ENCODE results near the gene GLP2R.
"Not testable (repeated sequence)": the region's sequence is repeated elsewhere in the genome, so short reads cannot be mapped to it uniquely, and the experiment has no call there.

Gene GLP2R
- 0 reads per million in 2 donors for total RNA-seq

- DNase-seq, result no peak
Measured at GRCh38 chr17:9825641-9826150, at the start of gene GLP2R. Gene GLP2R, plus strand, starts transcription at chr17:9825924. Its CDS starts 140 bp downstream, at chr17:9826064.

GRCh38 chr17:9776911-9777310 lies 48.8 kb upstream of the GLP2R start:
- no peak for DNase-seq

- no peak for DNase-seq
Measured at GRCh38 chr17:9780552-9780951, 45.2 kb upstream of the GLP2R start.

DNA sequence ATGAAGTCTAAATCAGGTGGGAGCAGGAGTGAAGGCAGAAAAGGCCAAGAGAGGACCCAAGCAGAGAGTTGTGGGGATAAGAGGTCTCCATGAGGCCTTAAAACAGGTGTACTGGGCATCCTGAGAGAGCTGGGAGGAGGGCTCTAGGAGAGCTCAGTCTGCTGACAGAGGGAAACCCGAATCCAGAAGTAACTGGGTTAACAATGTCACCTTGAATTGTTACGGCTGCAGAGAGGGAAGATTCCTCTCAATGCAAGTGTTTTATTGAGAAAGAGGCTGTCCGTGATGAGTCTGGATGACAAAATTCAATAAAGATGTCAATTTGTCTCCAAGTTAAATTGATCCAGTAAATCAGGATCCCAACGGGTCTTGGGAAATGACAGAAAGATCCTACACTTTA lies 42.7 kb upstream of the GLP2R start:
- no peak for DNase-seq

DNA sequence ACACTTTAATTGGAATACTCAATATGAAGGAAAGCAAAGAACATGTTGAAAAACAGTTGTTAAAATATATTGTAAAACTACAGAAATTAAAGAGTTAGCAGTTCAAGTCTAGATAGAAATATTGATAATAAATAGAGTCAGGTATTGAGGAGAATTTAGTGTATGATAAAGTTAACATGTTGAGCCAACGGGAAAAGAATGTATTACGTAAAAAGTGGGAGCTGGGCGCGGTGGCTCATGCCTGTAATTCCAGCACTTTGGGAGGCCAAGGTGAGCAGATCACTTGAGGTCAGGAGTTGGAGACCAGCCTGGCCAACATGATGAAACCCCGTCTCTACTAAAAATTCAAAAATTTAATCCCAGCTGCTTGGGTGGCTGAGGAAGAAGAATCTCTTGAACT lies 42.3 kb upstream of the GLP2R start:
- DNase-seq, result not testable (repeated sequence)

DNA sequence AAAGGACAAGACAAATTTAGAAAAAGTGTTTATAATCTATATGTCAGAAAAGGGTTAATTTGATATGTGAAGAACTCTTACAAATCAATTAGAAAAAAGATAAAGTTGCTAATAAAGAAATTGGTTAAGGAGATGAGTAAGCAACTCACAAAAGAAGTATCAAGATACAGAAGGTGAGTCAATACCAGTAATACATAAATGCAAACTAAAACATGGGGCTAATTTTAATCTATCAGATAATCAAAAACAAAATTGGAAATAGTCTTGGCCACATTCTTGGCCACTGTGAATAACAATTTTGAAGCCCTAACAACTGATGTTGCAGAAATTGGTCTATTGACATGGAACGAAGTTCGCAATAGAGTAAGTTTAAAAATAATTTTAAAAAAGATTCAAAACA lies 41.2 kb upstream of the GLP2R start:
- no peak for DNase-seq

GRCh38 chr17:9788601-9789000 lies 37.1 kb upstream of the GLP2R start:
- no peak for DNase-seq

DNA sequence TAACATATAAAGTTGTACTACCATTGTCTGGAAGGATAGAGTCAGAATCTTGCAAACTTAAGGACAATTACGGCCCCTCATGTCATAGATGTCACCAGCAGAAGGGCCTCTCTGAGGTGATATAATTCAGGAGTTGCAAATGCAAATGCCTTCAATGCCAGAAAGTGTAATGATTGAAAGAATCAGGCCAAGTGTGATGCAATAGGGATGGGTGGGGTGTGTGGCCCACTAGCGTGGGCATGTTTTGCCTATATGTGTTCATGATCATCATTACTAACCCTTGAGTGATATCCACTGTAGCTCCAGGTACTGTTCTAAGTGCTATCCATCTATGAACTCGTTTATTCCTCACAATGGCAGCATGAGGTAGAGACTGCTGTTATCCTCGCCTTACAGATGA lies 35.4 kb upstream of the GLP2R start:
- DNase-seq, result no peak

- DNase-seq, result no peak
Measured at GRCh38 chr17:9790889-9791876, 34.5 kb upstream of the GLP2R start, which contains the start of gene DHRS7C. Gene DHRS7C, minus strand, starts transcription at chr17:9791592. Its CDS starts 308 bp downstream, at chr17:9791284.

DNA sequence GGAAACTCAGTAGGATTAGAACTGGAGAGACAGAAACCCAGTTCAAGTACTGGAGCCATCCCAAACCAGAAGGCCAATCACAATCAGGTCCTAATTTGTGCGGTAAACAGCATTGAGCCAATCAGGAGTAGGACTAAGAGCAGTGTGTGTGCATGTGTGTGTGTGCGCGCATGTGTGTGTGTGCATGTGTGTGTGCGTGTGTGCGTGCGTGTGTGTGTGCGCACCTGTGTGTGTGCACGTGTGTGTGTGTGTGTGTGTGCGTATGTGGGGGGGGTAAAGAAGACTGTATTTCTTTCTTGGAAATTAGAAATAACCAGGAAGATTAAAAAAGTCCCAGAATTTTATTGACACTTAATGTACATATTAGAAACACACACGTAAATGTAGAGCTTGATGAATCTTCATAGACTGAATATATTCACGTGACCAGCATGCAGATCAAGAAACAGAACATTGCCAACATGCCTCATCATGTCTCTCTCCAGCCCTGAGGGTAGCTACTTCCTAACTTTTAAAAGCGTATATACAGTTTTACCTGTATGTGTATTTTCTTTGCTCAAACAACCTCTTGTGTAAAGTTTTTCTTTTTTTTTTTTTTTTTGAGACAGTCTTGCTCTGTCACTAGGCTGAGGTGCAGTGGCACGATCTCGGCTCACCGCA lies 33.4 kb upstream of the GLP2R start:
- DNase-seq, result no peak

DNA sequence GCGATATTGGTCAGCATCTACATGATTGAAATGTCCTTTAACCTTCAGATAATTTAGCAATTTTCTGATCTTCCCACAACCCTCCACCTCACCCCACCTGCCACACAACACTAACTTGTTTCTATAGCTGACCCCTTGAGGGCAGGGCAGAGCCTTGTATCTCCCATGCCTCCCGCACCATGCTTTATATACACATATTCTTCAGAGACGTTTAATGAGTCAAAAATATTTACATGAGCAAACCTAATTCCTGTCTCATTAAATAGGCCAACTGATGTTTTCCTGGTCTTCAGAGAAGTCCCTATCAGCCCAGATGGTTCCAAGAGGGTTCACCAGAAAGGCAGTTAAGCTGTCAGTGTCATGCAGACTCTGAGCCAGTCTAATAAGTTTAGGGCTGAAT lies 27.7 kb upstream of the GLP2R start:
- no peak for DNase-seq

DNA sequence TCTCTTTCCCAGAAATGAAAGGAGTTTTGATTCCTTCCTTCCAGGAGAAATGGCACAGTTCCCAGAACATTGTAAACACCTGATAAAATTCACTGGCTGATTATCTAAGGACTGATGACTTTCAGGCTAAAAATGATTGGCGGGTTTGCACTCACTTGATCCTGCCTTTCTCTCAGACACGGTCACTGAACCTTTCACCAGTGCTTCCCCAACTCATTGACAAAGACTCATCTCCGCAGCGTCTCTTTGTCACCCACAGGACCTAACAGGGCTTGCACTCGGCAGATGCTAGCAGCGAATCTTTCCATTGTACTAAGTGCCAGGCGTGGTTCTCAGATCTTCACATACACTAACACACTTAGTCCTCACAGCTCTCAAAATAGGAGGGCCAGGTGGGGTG lies 27.0 kb upstream of the GLP2R start:
- DNase-seq, result no peak

DNA sequence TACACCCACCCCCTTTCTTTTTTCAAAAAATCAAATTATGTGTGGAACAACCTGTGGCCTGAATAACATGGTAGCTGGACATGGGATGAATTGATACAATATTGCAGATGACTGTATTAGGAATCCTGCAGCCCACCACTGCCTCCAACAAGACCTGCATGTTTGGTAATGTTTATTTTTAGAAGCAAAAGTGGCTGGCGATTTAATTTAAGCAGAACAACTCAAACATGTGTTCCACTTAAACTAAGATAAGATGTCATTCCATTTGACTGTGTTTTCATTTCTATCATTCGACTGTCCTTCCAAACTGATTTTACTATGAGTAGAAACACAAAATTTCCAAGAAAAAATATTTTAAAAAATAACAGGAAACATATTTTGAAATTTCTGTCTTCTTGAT lies 24.2 kb upstream of the GLP2R start:
- no peak for DNase-seq

DNA sequence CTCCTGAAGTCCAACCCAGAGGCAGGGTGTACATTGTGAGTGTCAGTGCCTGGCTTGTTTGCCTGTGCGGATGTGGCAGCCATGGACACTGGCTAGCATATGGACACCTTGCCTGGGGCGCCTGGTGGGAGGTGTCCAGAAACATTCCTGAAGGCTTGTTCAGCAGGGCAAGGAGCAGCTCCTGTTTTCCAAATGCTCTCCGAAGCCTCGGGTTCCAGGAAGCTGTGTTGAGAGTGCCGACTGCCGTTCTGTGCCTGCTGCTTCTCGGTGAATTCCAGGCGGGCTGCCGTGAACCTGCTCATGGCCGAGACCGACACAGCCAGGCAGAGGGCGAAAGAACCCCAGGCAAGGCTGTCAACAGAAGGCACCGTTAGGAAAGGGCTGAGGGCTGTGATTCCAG lies 23.4 kb upstream of the GLP2R start:
- DNase-seq, result no peak

DNA sequence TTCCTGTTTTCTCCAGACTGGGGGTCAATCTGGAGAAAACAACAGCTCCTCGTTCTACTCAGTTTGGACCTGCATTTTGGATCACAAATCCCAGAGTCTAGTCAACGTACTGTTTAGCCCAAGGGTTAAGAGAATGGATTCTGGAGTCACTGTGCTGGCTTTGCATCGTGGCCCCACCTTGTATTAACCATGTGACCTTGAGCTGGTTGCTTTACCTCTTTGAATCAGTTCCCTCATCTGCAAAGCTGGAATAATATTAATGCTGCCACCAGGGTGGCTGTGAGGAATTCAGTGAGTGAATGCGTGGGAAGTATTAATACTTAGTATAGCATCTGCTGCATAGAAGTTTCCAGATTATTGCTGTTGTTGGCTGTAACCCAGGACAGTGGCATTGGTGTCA lies 23.0 kb upstream of the GLP2R start:
- DNase-seq, result no peak

- no peak for DNase-seq
Measured at GRCh38 chr17:9805769-9806168, 20.0 kb upstream of the GLP2R start.

GRCh38 chr17:9806699-9807098 lies 19.0 kb upstream of the GLP2R start:
- DNase-seq, result no peak

DNA sequence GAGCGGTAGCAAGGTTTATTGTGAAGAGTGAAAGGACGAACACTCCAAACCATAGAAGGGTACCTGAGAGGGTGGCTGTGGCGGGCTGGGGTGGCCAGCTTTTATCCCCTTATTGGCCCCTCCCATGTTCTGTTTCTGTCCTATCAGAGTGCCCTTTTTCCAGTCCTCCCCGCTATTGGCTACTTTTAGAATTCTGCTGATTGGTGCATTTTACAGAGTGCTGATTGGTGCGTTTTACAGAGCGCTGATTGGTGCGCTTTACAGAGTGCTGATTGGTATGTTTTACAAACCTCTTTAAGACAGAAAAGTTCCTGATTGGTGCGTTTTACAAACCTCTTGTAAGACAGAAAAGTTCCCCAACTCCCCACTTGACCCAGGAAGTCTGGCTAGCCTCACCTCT lies 16.3 kb upstream of the GLP2R start:
- DNase-seq, result no peak

DNA sequence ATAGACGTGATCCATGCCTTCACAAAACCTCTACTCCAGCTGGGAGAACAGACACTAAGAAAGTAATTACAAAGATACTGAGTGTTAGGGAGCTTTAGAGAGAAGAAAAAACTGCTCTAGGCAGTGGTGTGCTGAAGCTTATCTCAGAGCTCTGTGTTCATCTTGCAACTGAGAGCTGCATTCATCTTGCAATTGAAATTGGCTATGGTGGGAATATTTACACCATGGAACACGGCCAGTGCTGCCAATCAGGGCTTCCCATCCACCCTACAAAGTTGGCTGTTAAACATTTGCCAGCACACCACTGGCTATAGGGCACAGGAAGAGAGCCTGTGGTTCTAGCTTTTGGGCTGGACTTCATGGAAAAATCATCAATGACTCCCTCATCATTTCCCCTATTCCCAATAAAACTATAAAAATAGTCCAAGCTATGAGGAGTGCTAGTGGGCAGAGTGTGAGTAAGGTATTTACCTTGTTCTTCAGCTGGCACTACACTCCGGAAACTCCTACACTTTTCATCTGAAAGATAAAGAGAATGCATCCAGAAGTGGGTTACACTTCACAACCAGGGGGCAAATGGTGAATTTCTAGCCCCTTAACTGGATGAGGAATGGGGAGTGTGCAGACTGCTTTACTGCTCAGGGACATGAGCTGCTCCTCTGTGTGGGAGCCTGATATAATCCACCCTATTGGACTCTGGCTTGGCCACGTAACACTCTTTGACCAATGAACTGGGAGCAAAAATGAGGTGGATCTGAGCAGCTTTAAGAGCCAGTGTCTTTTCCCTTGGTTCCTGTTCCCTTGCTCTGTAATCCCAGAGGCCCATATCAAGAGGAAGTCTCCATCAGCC lies 15.4 kb upstream of the GLP2R start:
- DNase-seq, result no peak

DNA sequence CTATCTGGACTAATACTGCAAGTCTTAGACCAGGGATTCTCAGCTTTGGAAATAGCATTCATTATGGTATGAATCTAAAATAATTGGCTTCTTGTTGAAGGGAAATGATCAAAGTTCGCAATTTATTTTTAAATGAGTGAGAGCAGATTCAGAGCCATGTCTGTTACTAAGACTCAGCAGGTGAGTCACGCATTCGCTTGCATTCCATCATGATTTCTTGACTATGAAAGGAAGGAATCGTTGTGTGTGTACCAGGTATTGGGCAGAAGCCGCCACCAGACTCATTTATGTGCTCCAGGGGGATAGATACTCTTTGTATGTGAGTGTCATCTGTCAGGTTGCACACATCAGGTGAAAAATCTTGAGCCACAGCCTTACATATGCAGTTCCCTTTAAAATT lies 14.6 kb upstream of the GLP2R start:
- no peak for DNase-seq

- DNase-seq, result no peak
Measured at GRCh38 chr17:9811537-9811936, 14.2 kb upstream of the GLP2R start.

GRCh38 chr17:9813166-9813565 lies 12.6 kb upstream of the GLP2R start:
- DNase-seq, result no peak

All from T-helper 9 cell (primary cell).